GM18498 (cell line): Measurements from ENCODE around the gene ANXA2R.

Experiments
- ATAC-seq: cut with Tn5 transposase; IDR thresholded peaks from one replicate; pipeline ENCODE4 v1.9.1; 2021; ENCODE audit warnings: mild to moderate bottlenecking, moderate library complexity; ENCODE audit not compliant: unreplicated experiment

Gene ANXA2R

GRCh38 chr5:43001748-43002147, 38.4 kb downstream of the ANXA2R start:
- no peak for ATAC-seq

- no peak for ATAC-seq
Measured at GRCh38 chr5:43000914-43001313, 39.2 kb downstream of the ANXA2R start.

GRCh38 chr5:43000111-43000840, 39.8 kb downstream of the ANXA2R start:
- no peak for ATAC-seq

GRCh38 chr5:42995360-42995751, 44.8 kb downstream of the ANXA2R start:
- no peak for ATAC-seq

GRCh38 chr5:42994555-42995359, 45.4 kb downstream of the ANXA2R start:
- ATAC-seq = peak; percentile 54

GRCh38 chr5:42994246-42994554, 45.9 kb downstream of the ANXA2R start:
- no peak for ATAC-seq

- no peak for ATAC-seq
Measured at GRCh38 chr5:42993516-42994245, 46.4 kb downstream of the ANXA2R start.

GRCh38 chr5:42992088-42992879, 47.8 kb downstream of the ANXA2R start:
- peak; percentile 51 for ATAC-seq

GRCh38 chr5:42991404-42992087, 48.6 kb downstream of the ANXA2R start:
- ATAC-seq = peak; percentile 37

GRCh38 chr5:42990892-42991291, 49.2 kb downstream of the ANXA2R start:
- ATAC-seq = no peak
